WTC11 (cell line): ENCODE results near the gene NLRC5. TPM values are rescaled to one million over a fixed set of nuclear protein-coding genes. Genes with fewer than 3 reads are reported as not detected.

ENCODE experiments used
- ATAC-seq: fragments of 200-7000 bp; cut with Tn5 transposase; 2 replicates; pipeline ENCODE4 v1.10.0; 2021; ENCODE audit warnings: mild to moderate bottlenecking, moderate library complexity
- CTCF ChIA-PET: fragments of 300-600 bp; sonication (Branson Sonifier 250); formaldehyde crosslinking; loops from one replicate; lab custom pipeline; 2021; ENCODE audit warnings: antibody characterized with exemption; lab: Charles Lee
- POLR2A ChIA-PET: fragments of 350-600 bp; sonication (Branson Sonifier 250); formaldehyde crosslinking; loops from one replicate; lab custom pipeline; 2021; ENCODE audit warnings: antibody characterized with exemption; lab: Charles Lee
- DNase-seq: peaks from one replicate; pipeline ENCODE4 v3.0.0; 2021; ENCODE audit warnings: low spot score
- H3K27ac Mint-ChIP-seq: 2 replicates; pipeline ENCODE4 v1.8.0; 2021; ENCODE audit warnings: mixed read lengths
- H3K27me3 Mint-ChIP-seq: 2 replicates; pipeline ENCODE4 v1.8.0; 2021; ENCODE audit warnings: low read depth, mild to moderate bottlenecking, moderate library complexity, mixed read lengths
- H3K36me3 Mint-ChIP-seq: 2 replicates; pipeline ENCODE4 v1.8.0; 2021; ENCODE audit warnings: mixed read lengths
- H3K4me1 Mint-ChIP-seq: 2 replicates; pipeline ENCODE4 v1.8.0; 2022; ENCODE audit warnings: mixed read lengths
- H3K4me3 Mint-ChIP-seq: 2 replicates; pipeline ENCODE4 v1.8.0; 2021; ENCODE audit warnings: mild to moderate bottlenecking, moderate library complexity, mixed read lengths
- H3K9me3 Mint-ChIP-seq: 2 replicates; pipeline ENCODE4 v1.8.0; 2021; ENCODE audit warnings: mixed read lengths
- CREM ChIP-seq: sonication (generic); formaldehyde crosslinking; IDR thresholded peaks from 2 replicates; pipeline ENCODE4 v1.8.1; 2022; ENCODE audit warnings: mild to moderate bottlenecking, missing genetic modification reagents, moderate library complexity
- ELF4 ChIP-seq: sonication (generic); formaldehyde crosslinking; IDR thresholded peaks from 2 replicates; pipeline ENCODE4 v1.8.1; 2022; ENCODE audit warnings: low read depth, mild to moderate bottlenecking, moderate library complexity, missing genetic modification reagents
- ESRRA ChIP-seq: sonication (generic); formaldehyde crosslinking; IDR thresholded peaks from 2 replicates; pipeline ENCODE4 v1.8.1; 2022; ENCODE audit warnings: mild to moderate bottlenecking, missing genetic modification reagents, borderline replicate concordance
- ETV6 ChIP-seq: sonication (generic); formaldehyde crosslinking; IDR thresholded peaks from 2 replicates; pipeline ENCODE4 v1.8.1; 2022; ENCODE audit warnings: mild to moderate bottlenecking, missing genetic modification reagents
- MXD4 ChIP-seq: fragments of 250-450 bp; sonication (Bioruptor Pico); IDR thresholded peaks from 2 replicates; pipeline ENCODE4 v1.8.0; 2021; ENCODE audit warnings: mild to moderate bottlenecking, moderate library complexity, borderline replicate concordance
- MYBL2 ChIP-seq: sonication (generic); formaldehyde crosslinking; IDR thresholded peaks from 2 replicates; pipeline ENCODE4 v1.8.1; 2023; ENCODE audit warnings: mild to moderate bottlenecking, moderate library complexity, missing genetic modification reagents
- NFYB ChIP-seq: sonication (generic); formaldehyde crosslinking; conservative IDR thresholded peaks from 2 replicates; pipeline ENCODE4 v1.8.0; 2022; ENCODE audit warnings: low read depth, missing genetic modification reagents
- NR1H2 ChIP-seq: sonication (generic); formaldehyde crosslinking; IDR thresholded peaks from 2 replicates; pipeline ENCODE4 v1.9.0; 2021; ENCODE audit warnings: mild to moderate bottlenecking, moderate library complexity, missing genetic modification reagents
- PRRX2 ChIP-seq: fragments of 250-450 bp; sonication (Bioruptor Pico); IDR thresholded peaks from 2 replicates; pipeline ENCODE4 v1.8.0; 2021; ENCODE audit warnings: mild to moderate bottlenecking
- RELA ChIP-seq: sonication (generic); formaldehyde crosslinking; IDR thresholded peaks from 2 replicates; pipeline ENCODE4 v1.8.1; 2022; ENCODE audit warnings: missing genetic modification reagents, mild to moderate bottlenecking, borderline replicate concordance
- SP1 ChIP-seq: sonication (generic); formaldehyde crosslinking; conservative IDR thresholded peaks from 2 replicates; pipeline ENCODE4 v1.8.1; 2022; ENCODE audit warnings: missing genetic modification reagents
- TEAD4 ChIP-seq: sonication (generic); formaldehyde crosslinking; IDR thresholded peaks from 2 replicates; pipeline ENCODE4 v1.8.0; 2022; ENCODE audit warnings: mild to moderate bottlenecking, missing genetic modification reagents
- ZBTB21 ChIP-seq: sonication (generic); formaldehyde crosslinking; IDR thresholded peaks from 2 replicates; pipeline ENCODE4 v1.8.1; 2023; ENCODE audit warnings: mild to moderate bottlenecking, missing genetic modification reagents, borderline replicate concordance
- ZNF423 ChIP-seq: fragments of 250-450 bp; sonication (Bioruptor Pico); IDR thresholded peaks from 2 replicates; pipeline ENCODE4 v2.1.2; 2022; ENCODE audit warnings: mild to moderate bottlenecking, moderate library complexity
- total RNA-seq: library from RNA; stranded (reverse); gene quantifications from 3 replicates; pipeline ENCODE4 v1.2.3, GENCODE V29; 2021
- TF ChIP-seq, protein P1 (sequence below): sonication (generic); formaldehyde crosslinking; IDR thresholded peaks from 2 replicates; pipeline ENCODE4 v1.8.1; 2022; ENCODE audit warnings: low read depth, mild to moderate bottlenecking, moderate library complexity, missing genetic modification reagents, borderline replicate concordance
- TF ChIP-seq, protein P2 (sequence below): sonication (generic); formaldehyde crosslinking; IDR thresholded peaks from 2 replicates; pipeline ENCODE4 v1.8.1; 2023; ENCODE audit warnings: mild to moderate bottlenecking, missing genetic modification reagents, moderate library complexity
- TF ChIP-seq, protein P3 (sequence below): sonication (generic); formaldehyde crosslinking; IDR thresholded peaks from 2 replicates; pipeline ENCODE4 v1.8.1; 2023; ENCODE audit warnings: mild to moderate bottlenecking, missing genetic modification reagents, moderate library complexity
- TF ChIP-seq, protein P4 (sequence below): sonication (generic); formaldehyde crosslinking; IDR thresholded peaks from 2 replicates; pipeline ENCODE4 v1.8.0; 2022; ENCODE audit warnings: missing genetic modification reagents
- TF ChIP-seq, protein P5 (sequence below): sonication (generic); formaldehyde crosslinking; IDR thresholded peaks from 2 replicates; pipeline ENCODE4 v1.8.0; 2022; ENCODE audit warnings: mild to moderate bottlenecking, missing genetic modification reagents
- TF ChIP-seq, protein P6 (sequence below): fragments of 200-600 bp; IDR thresholded peaks from 2 replicates; pipeline ENCODE4 v1.8.0; 2022; ENCODE audit warnings: antibody characterized with exemption
- TF ChIP-seq, protein P7 (sequence below): sonication (generic); formaldehyde crosslinking; IDR thresholded peaks from 2 replicates; pipeline ENCODE4 v1.8.1; 2022; ENCODE audit warnings: mild to moderate bottlenecking, missing genetic modification reagents, moderate library complexity, borderline replicate concordance
- TF ChIP-seq, protein P8 (sequence below): fragments of 250-450 bp; sonication (Bioruptor Pico); IDR thresholded peaks from 2 replicates; pipeline ENCODE4 v1.9.0; 2021; ENCODE audit warnings: mild to moderate bottlenecking

Gene NLRC5
- total RNA-seq, 1 experiment from 2014 or later: 2.8 TPM

DNA sequence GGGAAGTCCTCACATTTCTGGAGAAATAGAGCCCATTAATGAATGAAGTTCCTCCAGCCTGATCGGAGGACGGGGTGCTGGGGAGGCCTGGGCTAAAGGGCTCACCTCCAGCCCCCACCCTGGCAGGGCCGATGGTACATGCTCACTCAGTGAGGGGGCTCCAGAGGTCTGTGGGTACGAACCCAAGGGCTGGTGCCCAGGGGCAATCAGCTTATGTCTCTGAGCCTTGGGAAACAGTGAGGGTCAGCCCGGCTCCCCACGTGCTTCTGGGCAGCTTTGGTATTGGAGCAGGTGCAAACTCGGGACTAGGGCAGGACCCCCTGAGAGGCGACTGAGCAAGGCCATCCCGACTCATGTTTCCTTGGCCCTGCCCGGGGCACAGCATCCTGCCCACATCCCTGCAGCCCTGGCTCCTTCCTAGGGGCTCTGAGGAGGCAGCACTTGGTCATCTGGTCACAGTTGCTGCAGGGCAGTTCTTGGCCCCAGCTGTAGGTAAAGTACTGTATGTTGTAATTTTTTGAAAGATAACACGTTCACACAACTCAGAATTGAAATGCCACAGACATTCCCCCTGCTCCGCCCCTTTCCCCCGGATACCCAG lies 28.6 kb upstream of the NLRC5 start:
- H3K4me1 Mint-ChIP-seq: peaks cover 5% of the 10 kb centered on the region

DNA sequence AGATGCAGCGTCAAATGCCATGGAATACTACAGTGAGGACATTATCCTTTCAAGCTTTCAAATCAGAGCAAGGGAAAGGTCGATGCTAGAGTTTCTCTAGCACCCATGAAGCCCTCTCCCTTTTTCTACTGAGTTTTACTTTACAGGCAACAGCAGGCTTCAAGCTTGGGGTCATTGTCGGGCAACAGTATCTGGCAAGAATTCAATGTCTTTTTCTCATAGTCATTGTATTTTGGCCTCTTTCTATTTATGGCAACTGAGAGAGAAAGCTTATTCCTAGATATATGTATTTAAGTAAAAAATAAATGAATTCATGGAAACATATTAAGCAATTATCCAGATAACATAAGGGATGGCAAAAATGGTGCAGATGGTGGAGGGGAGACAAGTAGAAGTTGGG lies 28.0 kb upstream of the NLRC5 start:
- DNase-seq: no peak
- H3K4me3 Mint-ChIP-seq: no peak overlapping the region
- no peak overlapping the region for H3K27ac Mint-ChIP-seq
- ChIA-PET CTCF (interaction anchor here (1.2 kb wide), 1 partner anchor 131 kb away, joined by 3 read pairs; the partner anchor contains the start of gene CPNE2), POLR2A (no interaction called here)
- no peaks in the 10 kb centered on the region for H3K36me3 Mint-ChIP-seq
- no peak for ATAC-seq
- H3K4me1 Mint-ChIP-seq: peaks cover 7% of the 10 kb centered on the region
- no peaks in the 10 kb centered on the region for H3K9me3 Mint-ChIP-seq
- H3K27me3 Mint-ChIP-seq: no peaks in the 10 kb centered on the region
- no peak for TF ChIP-seq RELA (CRISPR knock-in tag)
- no peak for TF ChIP-seq SP1 (CRISPR knock-in tag)
- TF ChIP-seq NR1H2: no peak
- no peak for TF ChIP-seq TEAD4
- TF ChIP-seq ZBTB21 (CRISPR knock-in tag): no peak
- TF ChIP-seq, protein P1, sequence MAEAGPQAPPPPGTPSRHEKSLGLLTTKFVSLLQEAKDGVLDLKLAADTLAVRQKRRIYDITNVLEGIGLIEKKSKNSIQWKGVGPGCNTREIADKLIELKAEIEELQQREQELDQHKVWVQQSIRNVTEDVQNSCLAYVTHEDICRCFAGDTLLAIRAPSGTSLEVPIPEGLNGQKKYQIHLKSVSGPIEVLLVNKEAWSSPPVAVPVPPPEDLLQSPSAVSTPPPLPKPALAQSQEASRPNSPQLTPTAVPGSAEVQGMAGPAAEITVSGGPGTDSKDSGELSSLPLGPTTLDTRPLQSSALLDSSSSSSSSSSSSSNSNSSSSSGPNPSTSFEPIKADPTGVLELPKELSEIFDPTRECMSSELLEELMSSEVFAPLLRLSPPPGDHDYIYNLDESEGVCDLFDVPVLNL (CRISPR knock-in tag): no peak
- TF ChIP-seq, protein P2, sequence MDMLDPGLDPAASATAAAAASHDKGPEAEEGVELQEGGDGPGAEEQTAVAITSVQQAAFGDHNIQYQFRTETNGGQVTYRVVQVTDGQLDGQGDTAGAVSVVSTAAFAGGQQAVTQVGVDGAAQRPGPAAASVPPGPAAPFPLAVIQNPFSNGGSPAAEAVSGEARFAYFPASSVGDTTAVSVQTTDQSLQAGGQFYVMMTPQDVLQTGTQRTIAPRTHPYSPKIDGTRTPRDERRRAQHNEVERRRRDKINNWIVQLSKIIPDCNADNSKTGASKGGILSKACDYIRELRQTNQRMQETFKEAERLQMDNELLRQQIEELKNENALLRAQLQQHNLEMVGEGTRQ: no peak
- TF ChIP-seq NFYB: no peak
- no peak for TF ChIP-seq CREM (CRISPR knock-in tag)
- no peak for TF ChIP-seq PRRX2 (CRISPR knock-in tag)

More for the DNA sequence above, 28.6 kb upstream of the NLRC5 start:
- CTCF ChIA-PET: interaction anchor here (1.2 kb wide), 1 partner anchor 132 kb away, joined by 3 read pairs; the partner anchor contains the start of gene CPNE2
- DNase-seq (no peak), ATAC-seq (no peak)
- Mint-ChIP-seq H3K27ac (no peak overlapping the region), H3K27me3 (no peaks in the 10 kb centered on the region), H3K4me3 (no peak overlapping the region), H3K9me3 (peaks cover 6% of the 10 kb centered on the region), H3K36me3 (peaks cover 4% of the 10 kb centered on the region; the same call in 1 of the 2 replicates)
- POLR2A ChIA-PET: no interaction called here
- TF ChIP-seq ESRRA (no peak), NFYB (no peak), MXD4 (CRISPR knock-in tag) (no peak), TEAD4 (no peak), ETV6 (CRISPR knock-in tag) (no peak), ELF4 (CRISPR knock-in tag) (no peak), MYBL2 (CRISPR knock-in tag) (no peak), ZNF423 (CRISPR knock-in tag) (no peak)
- TF ChIP-seq, protein P3, sequence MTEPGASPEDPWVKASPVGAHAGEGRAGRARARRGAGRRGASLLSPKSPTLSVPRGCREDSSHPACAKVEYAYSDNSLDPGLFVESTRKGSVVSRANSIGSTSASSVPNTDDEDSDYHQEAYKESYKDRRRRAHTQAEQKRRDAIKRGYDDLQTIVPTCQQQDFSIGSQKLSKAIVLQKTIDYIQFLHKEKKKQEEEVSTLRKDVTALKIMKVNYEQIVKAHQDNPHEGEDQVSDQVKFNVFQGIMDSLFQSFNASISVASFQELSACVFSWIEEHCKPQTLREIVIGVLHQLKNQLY (CRISPR knock-in tag): no peak
- TF ChIP-seq, protein P4, sequence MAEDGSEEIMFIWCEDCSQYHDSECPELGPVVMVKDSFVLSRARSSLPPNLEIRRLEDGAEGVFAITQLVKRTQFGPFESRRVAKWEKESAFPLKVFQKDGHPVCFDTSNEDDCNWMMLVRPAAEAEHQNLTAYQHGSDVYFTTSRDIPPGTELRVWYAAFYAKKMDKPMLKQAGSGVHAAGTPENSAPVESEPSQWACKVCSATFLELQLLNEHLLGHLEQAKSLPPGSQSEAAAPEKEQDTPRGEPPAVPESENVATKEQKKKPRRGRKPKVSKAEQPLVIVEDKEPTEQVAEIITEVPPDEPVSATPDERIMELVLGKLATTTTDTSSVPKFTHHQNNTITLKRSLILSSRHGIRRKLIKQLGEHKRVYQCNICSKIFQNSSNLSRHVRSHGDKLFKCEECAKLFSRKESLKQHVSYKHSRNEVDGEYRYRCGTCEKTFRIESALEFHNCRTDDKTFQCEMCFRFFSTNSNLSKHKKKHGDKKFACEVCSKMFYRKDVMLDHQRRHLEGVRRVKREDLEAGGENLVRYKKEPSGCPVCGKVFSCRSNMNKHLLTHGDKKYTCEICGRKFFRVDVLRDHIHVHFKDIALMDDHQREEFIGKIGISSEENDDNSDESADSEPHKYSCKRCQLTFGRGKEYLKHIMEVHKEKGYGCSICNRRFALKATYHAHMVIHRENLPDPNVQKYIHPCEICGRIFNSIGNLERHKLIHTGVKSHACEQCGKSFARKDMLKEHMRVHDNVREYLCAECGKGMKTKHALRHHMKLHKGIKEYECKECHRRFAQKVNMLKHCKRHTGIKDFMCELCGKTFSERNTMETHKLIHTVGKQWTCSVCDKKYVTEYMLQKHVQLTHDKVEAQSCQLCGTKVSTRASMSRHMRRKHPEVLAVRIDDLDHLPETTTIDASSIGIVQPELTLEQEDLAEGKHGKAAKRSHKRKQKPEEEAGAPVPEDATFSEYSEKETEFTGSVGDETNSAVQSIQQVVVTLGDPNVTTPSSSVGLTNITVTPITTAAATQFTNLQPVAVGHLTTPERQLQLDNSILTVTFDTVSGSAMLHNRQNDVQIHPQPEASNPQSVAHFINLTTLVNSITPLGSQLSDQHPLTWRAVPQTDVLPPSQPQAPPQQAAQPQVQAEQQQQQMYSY (CRISPR knock-in tag): no peak
- TF ChIP-seq, protein P5, sequence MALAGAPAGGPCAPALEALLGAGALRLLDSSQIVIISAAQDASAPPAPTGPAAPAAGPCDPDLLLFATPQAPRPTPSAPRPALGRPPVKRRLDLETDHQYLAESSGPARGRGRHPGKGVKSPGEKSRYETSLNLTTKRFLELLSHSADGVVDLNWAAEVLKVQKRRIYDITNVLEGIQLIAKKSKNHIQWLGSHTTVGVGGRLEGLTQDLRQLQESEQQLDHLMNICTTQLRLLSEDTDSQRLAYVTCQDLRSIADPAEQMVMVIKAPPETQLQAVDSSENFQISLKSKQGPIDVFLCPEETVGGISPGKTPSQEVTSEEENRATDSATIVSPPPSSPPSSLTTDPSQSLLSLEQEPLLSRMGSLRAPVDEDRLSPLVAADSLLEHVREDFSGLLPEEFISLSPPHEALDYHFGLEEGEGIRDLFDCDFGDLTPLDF (CRISPR knock-in tag): no peak
- TF ChIP-seq, protein P6, sequence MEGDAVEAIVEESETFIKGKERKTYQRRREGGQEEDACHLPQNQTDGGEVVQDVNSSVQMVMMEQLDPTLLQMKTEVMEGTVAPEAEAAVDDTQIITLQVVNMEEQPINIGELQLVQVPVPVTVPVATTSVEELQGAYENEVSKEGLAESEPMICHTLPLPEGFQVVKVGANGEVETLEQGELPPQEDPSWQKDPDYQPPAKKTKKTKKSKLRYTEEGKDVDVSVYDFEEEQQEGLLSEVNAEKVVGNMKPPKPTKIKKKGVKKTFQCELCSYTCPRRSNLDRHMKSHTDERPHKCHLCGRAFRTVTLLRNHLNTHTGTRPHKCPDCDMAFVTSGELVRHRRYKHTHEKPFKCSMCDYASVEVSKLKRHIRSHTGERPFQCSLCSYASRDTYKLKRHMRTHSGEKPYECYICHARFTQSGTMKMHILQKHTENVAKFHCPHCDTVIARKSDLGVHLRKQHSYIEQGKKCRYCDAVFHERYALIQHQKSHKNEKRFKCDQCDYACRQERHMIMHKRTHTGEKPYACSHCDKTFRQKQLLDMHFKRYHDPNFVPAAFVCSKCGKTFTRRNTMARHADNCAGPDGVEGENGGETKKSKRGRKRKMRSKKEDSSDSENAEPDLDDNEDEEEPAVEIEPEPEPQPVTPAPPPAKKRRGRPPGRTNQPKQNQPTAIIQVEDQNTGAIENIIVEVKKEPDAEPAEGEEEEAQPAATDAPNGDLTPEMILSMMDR: no peak
- TF ChIP-seq, protein P7, sequence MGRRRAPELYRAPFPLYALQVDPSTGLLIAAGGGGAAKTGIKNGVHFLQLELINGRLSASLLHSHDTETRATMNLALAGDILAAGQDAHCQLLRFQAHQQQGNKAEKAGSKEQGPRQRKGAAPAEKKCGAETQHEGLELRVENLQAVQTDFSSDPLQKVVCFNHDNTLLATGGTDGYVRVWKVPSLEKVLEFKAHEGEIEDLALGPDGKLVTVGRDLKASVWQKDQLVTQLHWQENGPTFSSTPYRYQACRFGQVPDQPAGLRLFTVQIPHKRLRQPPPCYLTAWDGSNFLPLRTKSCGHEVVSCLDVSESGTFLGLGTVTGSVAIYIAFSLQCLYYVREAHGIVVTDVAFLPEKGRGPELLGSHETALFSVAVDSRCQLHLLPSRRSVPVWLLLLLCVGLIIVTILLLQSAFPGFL: no peak
- TF ChIP-seq, protein P8, sequence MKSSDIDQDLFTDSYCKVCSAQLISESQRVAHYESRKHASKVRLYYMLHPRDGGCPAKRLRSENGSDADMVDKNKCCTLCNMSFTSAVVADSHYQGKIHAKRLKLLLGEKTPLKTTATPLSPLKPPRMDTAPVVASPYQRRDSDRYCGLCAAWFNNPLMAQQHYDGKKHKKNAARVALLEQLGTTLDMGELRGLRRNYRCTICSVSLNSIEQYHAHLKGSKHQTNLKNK (CRISPR knock-in tag): no peak
